WTC11 (cell line): Measurements from ENCODE around the gene B3GNT4. TPM values are rescaled to one million over a fixed set of nuclear protein-coding genes. Genes with fewer than 3 reads are reported as not detected.

Source experiments
- ATF6 ChIP-seq: sonication (generic); formaldehyde crosslinking; IDR thresholded peaks from 2 replicates; pipeline ENCODE4 v1.8.1; 2023; ENCODE audit warnings: mild to moderate bottlenecking, missing genetic modification reagents
- CTCF ChIP-seq: fragments of 200-600 bp; IDR thresholded peaks from 2 replicates; pipeline ENCODE4 v1.8.0; 2022; ENCODE audit warnings: antibody characterized with exemption
- E2F4 ChIP-seq: sonication (generic); formaldehyde crosslinking; IDR thresholded peaks from 2 replicates; pipeline ENCODE4 v1.8.1; 2022; ENCODE audit warnings: low read depth, mild to moderate bottlenecking, moderate library complexity, missing genetic modification reagents, borderline replicate concordance
- EMX1 ChIP-seq: fragments of 250-450 bp; sonication (Bioruptor Pico); IDR thresholded peaks from 2 replicates; pipeline ENCODE4 v1.8.0; 2021; ENCODE audit warnings: mild to moderate bottlenecking
- FOXK1 ChIP-seq: sonication (generic); formaldehyde crosslinking; IDR thresholded peaks from 2 replicates; pipeline ENCODE4 v1.8.0; 2022; ENCODE audit warnings: mild to moderate bottlenecking, moderate library complexity, missing genetic modification reagents
- GTF2I ChIP-seq: fragments of 250-450 bp; sonication (Bioruptor Pico); conservative IDR thresholded peaks from 2 replicates; pipeline ENCODE4 v1.4.0; 2021; ENCODE audit warnings: mild to moderate bottlenecking
- MAX ChIP-seq: sonication (generic); formaldehyde crosslinking; IDR thresholded peaks from 2 replicates; pipeline ENCODE4 v1.8.0; 2022; ENCODE audit warnings: mild to moderate bottlenecking, missing genetic modification reagents
- MYBL2 ChIP-seq: sonication (generic); formaldehyde crosslinking; IDR thresholded peaks from 2 replicates; pipeline ENCODE4 v1.8.1; 2023; ENCODE audit warnings: mild to moderate bottlenecking, moderate library complexity, missing genetic modification reagents
- NFE2L1 ChIP-seq: sonication (generic); formaldehyde crosslinking; IDR thresholded peaks from 2 replicates; pipeline ENCODE4 v1.8.1; 2023; ENCODE audit warnings: missing genetic modification reagents
- NR1H2 ChIP-seq: sonication (generic); formaldehyde crosslinking; IDR thresholded peaks from 2 replicates; pipeline ENCODE4 v1.9.0; 2021; ENCODE audit warnings: mild to moderate bottlenecking, moderate library complexity, missing genetic modification reagents
- OVOL2 ChIP-seq: fragments of 250-450 bp; sonication (Bioruptor Pico); IDR thresholded peaks from 2 replicates; pipeline ENCODE4 v1.9.0; 2021; ENCODE audit warnings: mild to moderate bottlenecking, borderline replicate concordance
- PRRX2 ChIP-seq: fragments of 250-450 bp; sonication (Bioruptor Pico); IDR thresholded peaks from 2 replicates; pipeline ENCODE4 v1.8.0; 2021; ENCODE audit warnings: mild to moderate bottlenecking
- RELA ChIP-seq: sonication (generic); formaldehyde crosslinking; IDR thresholded peaks from 2 replicates; pipeline ENCODE4 v1.8.1; 2022; ENCODE audit warnings: missing genetic modification reagents, mild to moderate bottlenecking, borderline replicate concordance
- TCF7 ChIP-seq: sonication (generic); formaldehyde crosslinking; IDR thresholded peaks from 2 replicates; pipeline ENCODE4 v1.8.0; 2022; ENCODE audit warnings: mild to moderate bottlenecking, low read depth, missing genetic modification reagents, moderate library complexity
- ZBTB43 ChIP-seq: sonication (generic); formaldehyde crosslinking; IDR thresholded peaks from 2 replicates; pipeline ENCODE4 v1.8.1; 2023; ENCODE audit warnings: mild to moderate bottlenecking, missing genetic modification reagents
- ZMAT4 ChIP-seq: fragments of 250-450 bp; sonication (Bioruptor Pico); IDR thresholded peaks from 2 replicates; pipeline ENCODE4 v1.9.0; 2021; ENCODE audit warnings: mild to moderate bottlenecking
- ZNF138 ChIP-seq: sonication (generic); formaldehyde crosslinking; conservative IDR thresholded peaks from 2 replicates; pipeline ENCODE4 v1.8.1; 2022; ENCODE audit warnings: mild to moderate bottlenecking, moderate library complexity, missing genetic modification reagents
- ZNF281 ChIP-seq: sonication (generic); formaldehyde crosslinking; IDR thresholded peaks from 2 replicates; pipeline ENCODE4 v1.8.0; 2023; ENCODE audit warnings: mild to moderate bottlenecking, missing genetic modification reagents
- ZNF416 ChIP-seq: fragments of 250-450 bp; sonication (Bioruptor Pico); IDR thresholded peaks from 2 replicates; pipeline ENCODE4 v1.9.0; 2021; ENCODE audit warnings: mild to moderate bottlenecking, inconsistent platforms
- ZNF425 ChIP-seq: fragments of 250-450 bp; sonication (Bioruptor Pico); conservative IDR thresholded peaks from 2 replicates; pipeline ENCODE4 v1.9.0; 2021; ENCODE audit warnings: mild to moderate bottlenecking
- ZNF532 ChIP-seq: fragments of 250-450 bp; sonication (Bioruptor Pico); IDR thresholded peaks from 2 replicates; pipeline ENCODE4 v1.9.0; 2021; ENCODE audit warnings: mild to moderate bottlenecking, borderline replicate concordance
- ZNF671 ChIP-seq: fragments of 250-450 bp; sonication (Bioruptor Pico); IDR thresholded peaks from 2 replicates; pipeline ENCODE4 v1.8.0; 2021; ENCODE audit warnings: mild to moderate bottlenecking
- total RNA-seq: library from RNA; stranded (reverse); gene quantifications from 3 replicates; pipeline ENCODE4 v1.2.3, GENCODE V29; 2021

Gene B3GNT4
- total RNA-seq, 1 experiment from 2014 or later, result 2.0 TPM

GRCh38 chr12:122226366-122227125, 23.0 kb downstream of the B3GNT4 start (continued):
- no peak; the same call in 1 of the 2 replicates for TF ChIP-seq ATF6
- TF ChIP-seq TCF7 (CRISPR knock-in tag), result peak; percentile 98
- peak; percentile 80; the same call in 1 of the 2 replicates for TF ChIP-seq ZNF416
- TF ChIP-seq MYBL2 (CRISPR knock-in tag), result peak; percentile 97
- no peak for TF ChIP-seq EMX1 (CRISPR knock-in tag)
- no peak for TF ChIP-seq GTF2I
- peak; percentile 87 for TF ChIP-seq E2F4 (CRISPR knock-in tag)
- 0 out of 2 replicates have a peak, but pooled peaks have one; percentile 75 for TF ChIP-seq ZNF138
- no peak for TF ChIP-seq ZNF532
- no peak for TF ChIP-seq ZNF671 (CRISPR knock-in tag)
- TF ChIP-seq NFE2L1 (CRISPR knock-in tag), result peak; percentile 98
- TF ChIP-seq ZNF281 (CRISPR knock-in tag), result peak; percentile 96
- TF ChIP-seq RELA (CRISPR knock-in tag), result peak; percentile 98
- TF ChIP-seq CTCF, result no peak
- peak; percentile 95 for TF ChIP-seq FOXK1
- peak; percentile 93 for TF ChIP-seq ZBTB43 (CRISPR knock-in tag)
- no peak for TF ChIP-seq ZNF425 (CRISPR knock-in tag)
- peak; percentile 92 for TF ChIP-seq NR1H2 (CRISPR knock-in tag)
- TF ChIP-seq MAX (CRISPR knock-in tag), result peak; percentile 99
- TF ChIP-seq ZMAT4 (CRISPR knock-in tag), result no peak
- no peak for TF ChIP-seq OVOL2 (CRISPR knock-in tag)
- no peak for TF ChIP-seq PRRX2 (CRISPR knock-in tag)
